Measurements from ENCODE around the gene SOS1. TPM values are rescaled to one million over a fixed set of nuclear protein-coding genes. Genes with fewer than 3 reads are reported as not detected.

SOS1 gene
- polyA plus RNA-seq, 1 of the 3 experiments (the other 2 are of a cell fraction), result 12.8 TPM

DNA sequence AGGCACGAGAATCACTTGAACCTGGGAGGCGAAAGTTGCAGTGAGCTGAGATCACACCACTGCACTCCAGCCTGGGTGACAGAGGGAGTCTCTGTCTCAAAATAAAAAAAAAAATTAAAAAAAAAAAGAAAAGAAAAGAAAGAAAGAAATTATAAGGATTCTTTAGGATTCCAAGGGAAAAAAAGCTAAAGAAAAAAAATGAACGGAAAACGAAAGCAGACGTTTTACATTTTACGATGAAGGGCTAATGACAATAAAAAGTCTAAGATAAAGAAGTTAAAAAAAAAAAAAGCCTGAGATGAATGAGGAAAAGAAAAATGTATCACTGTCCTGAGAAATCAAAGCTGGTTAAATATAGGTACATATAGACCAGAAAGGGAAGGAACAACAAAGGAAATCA lies 58.5 kb downstream of the SOS1 start:
- POLR2A ChIA-PET, result interaction anchor here (1.6 kb wide), 1 partner anchor 57 kb away, joined by 3 read pairs; no protein-coding TSS in a partner anchor
- DNase-seq, result no peak
- Histone ChIP-seq H3K4me2 (no peak overlapping the region), H2AFZ (ENCODE audit: low read depth) (no peak overlapping the region), H3K4me3 (ENCODE audit: low read depth in 2 of 2, low read length in 1 of 2) (no peak overlapping the region), H3K4me1 (ENCODE audit: control insufficient read depth in 1 of 2, insufficient read depth in 2 of 2, low read depth in 1 of 2, low read length in 1 of 2) (peaks cover 0 to 3% of the 10 kb centered on the region in 2 experiments; a peak in 2 of 4 replicates), H3K27me3 (ENCODE audit: insufficient read depth) (no peaks in the 10 kb centered on the region), H3K27ac (ENCODE audit: low read depth in 2 of 2, low read length in 1 of 2) (no peak overlapping the region), H3K79me2 (ENCODE audit: insufficient read depth) (peaks cover 29% of the 10 kb centered on the region), H3K9me2 (no peaks in the 10 kb centered on the region), H3F3A (replicated peaks; ENCODE audit: insufficient read depth) (peaks cover 6% of the 10 kb centered on the region), H3K9me3 (no peaks in the 10 kb centered on the region), H3K9ac (no peak overlapping the region), H4K20me1 (ENCODE audit: insufficient read depth) (peaks cover 5% of the 10 kb centered on the region; the same call in 1 of the 2 replicates), H3K36me3 (replicated peaks in 1 of 2; ENCODE audit: control insufficient read depth in 1 of 2, insufficient read depth in 2 of 2, low read length in 1 of 2) (peaks cover 15 to 23% of the 10 kb centered on the region in 2 experiments)
- CTCF ChIA-PET, result interaction anchor here (0.6 to 16.2 kb wide), 8 partner anchors 58 to 634 kb away, joined by 3 to 300 read pairs (median 7); partner anchors contain the start of gene SOS1
- no peak for TF ChIP-seq CTCF (IDR thresholded peaks at IDR 0.05)
- TF ChIP-seq SIN3A (IDR thresholded peaks at IDR 0.05; ENCODE audit: borderline replicate concordance, low read depth, low read length), result no peak
- TF ChIP-seq MEF2A (IDR thresholded peaks at IDR 0.05; ENCODE audit: borderline replicate concordance, low read depth), result no peak
- TF ChIP-seq GABPA (IDR thresholded peaks at IDR 0.05; ENCODE audit: low read depth), result no peak
- no peak for TF ChIP-seq RFX5 (IDR thresholded peaks at IDR 0.05; ENCODE audit: low read length)
- no peak for TF ChIP-seq NFIC (IDR thresholded peaks at IDR 0.05; ENCODE audit: borderline replicate concordance)
- TF ChIP-seq RXRA (IDR thresholded peaks at IDR 0.05; ENCODE audit: borderline replicate concordance, low read depth), result no peak
- no peak for TF ChIP-seq USF2 (IDR thresholded peaks at IDR 0.05; ENCODE audit: borderline replicate concordance, low read depth, low read length)
- no peak for TF ChIP-seq CHD2 (IDR thresholded peaks at IDR 0.05; ENCODE audit: low read length, partially characterized antibody)
- TF ChIP-seq, protein P1, sequence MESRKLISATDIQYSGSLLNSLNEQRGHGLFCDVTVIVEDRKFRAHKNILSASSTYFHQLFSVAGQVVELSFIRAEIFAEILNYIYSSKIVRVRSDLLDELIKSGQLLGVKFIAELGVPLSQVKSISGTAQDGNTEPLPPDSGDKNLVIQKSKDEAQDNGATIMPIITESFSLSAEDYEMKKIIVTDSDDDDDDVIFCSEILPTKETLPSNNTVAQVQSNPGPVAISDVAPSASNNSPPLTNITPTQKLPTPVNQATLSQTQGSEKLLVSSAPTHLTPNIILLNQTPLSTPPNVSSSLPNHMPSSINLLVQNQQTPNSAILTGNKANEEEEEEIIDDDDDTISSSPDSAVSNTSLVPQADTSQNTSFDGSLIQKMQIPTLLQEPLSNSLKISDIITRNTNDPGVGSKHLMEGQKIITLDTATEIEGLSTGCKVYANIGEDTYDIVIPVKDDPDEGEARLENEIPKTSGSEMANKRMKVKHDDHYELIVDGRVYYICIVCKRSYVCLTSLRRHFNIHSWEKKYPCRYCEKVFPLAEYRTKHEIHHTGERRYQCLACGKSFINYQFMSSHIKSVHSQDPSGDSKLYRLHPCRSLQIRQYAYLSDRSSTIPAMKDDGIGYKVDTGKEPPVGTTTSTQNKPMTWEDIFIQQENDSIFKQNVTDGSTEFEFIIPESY (IDR thresholded peaks at IDR 0.05; ENCODE audit: borderline replicate concordance, low read depth), result no peak
- no peak for TF ChIP-seq ELF1 (IDR thresholded peaks at IDR 0.05)
- no peak for TF ChIP-seq EZH2phosphoT487 (IDR thresholded peaks at IDR 0.05; ENCODE audit: borderline replicate concordance, low read depth)
- no peak for TF ChIP-seq RCOR1 (IDR thresholded peaks at IDR 0.05; ENCODE audit: low read length)
- TF ChIP-seq, protein P2, sequence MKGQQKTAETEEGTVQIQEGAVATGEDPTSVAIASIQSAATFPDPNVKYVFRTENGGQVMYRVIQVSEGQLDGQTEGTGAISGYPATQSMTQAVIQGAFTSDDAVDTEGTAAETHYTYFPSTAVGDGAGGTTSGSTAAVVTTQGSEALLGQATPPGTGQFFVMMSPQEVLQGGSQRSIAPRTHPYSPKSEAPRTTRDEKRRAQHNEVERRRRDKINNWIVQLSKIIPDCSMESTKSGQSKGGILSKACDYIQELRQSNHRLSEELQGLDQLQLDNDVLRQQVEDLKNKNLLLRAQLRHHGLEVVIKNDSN (IDR thresholded peaks at IDR 0.05; ENCODE audit: borderline replicate concordance, low read depth), result no peak
- no peak for TF ChIP-seq NRF1 (IDR thresholded peaks at IDR 0.05; ENCODE audit: low read depth, low read length)
- TF ChIP-seq TCF12 (IDR thresholded peaks at IDR 0.05), result no peak
- no peak for TF ChIP-seq JUND (IDR thresholded peaks at IDR 0.05)
- no peak for TF ChIP-seq EP300 (IDR thresholded peaks at IDR 0.05; ENCODE audit: borderline replicate concordance in 1 of 2, low read depth in 1 of 2, low read length in 1 of 2)
- TF ChIP-seq YY1 (IDR thresholded peaks at IDR 0.05; ENCODE audit: low read depth), result no peak
- WGBS (ENCODE audit: low lambda C conversion rate), result 96% methylated on average over 6 of the region's 6 CpGs
